HG03575 (cell line): Measurements from ENCODE around the gene ANO2.

Experiments used
- ATAC-seq: cut with Tn5 transposase; IDR thresholded peaks from one replicate; pipeline ENCODE4 v1.9.1; 2021; ENCODE audit not compliant: unreplicated experiment, insufficient number of reproducible peaks, low FRiP score; ENCODE audit errors: extremely low read depth

The ANO2 gene

DNA sequence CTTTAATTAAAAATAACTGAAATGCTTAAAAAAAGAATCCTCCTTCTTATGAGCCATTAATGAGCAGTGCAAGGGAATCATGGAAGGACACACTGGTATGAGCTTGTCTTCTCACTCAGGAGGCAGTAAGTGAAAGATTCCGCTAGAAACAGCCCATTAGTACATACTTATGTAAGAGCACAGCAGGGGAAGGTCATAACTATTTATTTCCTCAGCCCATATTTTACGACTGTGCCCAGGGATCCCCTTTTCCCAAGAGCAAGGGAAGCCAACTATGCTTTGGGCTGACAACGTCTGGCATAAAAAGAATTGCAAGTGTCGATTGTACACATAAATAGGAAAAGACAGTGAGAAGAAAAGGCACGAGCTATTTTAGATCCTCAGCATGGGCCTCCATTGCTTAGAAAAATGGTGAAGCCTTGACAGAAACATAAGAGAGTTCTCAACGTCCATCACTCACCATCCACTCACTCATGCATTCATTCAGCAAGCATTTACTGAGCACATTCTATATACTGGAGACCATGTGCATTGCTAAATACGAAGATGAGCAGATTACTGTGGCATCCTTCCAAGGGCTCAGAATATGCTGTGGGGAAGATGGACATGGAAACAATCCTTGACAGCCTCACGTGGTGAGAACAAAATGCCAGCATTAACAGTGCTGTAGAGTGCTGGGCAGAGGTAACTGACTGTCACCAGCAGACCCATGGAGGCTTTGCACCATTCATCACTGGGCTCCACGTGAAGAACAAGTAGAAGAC is 360.5 kb downstream of the ANO2 start:
- ATAC-seq = no peak

DNA sequence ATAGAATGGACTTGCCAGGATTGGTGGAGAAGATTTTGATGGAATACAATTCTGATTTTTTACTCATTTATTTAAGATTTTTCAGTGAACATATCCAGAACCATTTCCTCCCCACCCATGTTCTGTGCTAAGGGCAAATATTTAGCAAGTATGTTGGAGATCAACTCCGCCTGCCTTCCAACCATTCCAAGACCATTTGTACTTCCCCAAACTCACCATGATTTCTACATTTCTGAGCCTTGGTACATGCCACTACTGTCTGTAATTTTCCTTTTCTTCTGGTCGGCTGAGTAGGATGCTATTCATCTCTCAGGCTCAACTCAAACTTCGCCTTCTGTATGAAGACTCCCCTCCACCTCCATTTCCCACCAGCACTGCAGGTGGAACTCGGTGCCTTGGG is 362.5 kb downstream of the ANO2 start:
- ATAC-seq = no peak

DNA sequence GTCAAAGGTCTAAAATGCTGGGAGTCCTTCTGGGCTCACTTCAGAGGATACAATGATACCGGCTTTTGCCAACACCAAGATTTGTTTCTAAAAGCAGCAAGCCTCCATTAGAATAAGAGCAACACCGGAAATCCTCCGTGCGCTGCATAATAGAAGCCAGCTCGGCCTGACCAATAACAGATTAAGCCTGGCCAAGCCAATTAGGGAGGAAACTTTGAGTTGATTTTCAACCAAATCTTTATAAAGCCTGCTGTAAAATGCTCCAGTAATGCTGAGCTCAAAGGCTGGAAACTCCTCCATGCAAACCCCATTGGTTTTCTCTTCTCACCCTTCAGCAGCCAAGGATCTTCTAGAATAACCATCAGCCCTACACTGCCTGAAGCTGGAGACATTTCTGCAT is 363.0 kb downstream of the ANO2 start:
- ATAC-seq = no peak

DNA sequence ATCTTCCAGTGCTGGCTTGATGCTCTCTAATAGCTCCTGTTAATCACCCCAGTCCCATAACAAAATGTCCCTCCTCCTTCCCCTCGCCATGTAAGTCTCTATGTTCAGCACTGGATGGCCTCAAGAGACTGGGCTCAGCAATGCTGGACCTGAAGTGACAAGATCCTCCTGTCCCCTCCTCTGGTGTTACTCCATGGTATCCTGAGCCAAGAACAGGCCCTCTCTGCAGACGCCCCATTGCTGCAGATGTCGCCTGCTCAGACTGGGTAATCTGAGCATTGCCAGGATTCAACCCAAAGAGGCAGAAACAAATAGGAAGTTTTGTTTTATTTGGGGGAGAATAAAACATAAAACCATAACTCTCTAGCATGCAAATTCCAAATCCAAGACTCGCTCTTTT is 363.4 kb downstream of the ANO2 start:
- no peak for ATAC-seq

DNA sequence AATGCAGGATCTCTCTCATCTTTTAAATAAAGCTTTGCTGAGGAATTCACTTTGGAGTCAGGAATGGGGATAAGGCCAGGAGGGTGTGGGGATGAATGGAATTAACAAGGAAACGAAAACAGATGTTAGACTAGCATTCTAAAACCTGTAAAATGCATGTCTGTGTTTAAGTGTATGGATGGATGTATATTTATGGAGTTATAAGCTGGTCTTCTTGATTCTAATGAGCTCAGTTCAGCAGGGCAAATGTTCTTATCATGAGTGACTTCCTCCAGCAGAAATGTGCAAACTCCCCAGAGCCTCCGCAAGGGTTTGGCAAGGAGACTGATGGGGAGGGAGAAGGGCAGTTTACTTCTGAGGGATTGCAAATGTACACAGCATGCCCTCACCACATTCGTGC is 364.0 kb downstream of the ANO2 start:
- no peak for ATAC-seq

DNA sequence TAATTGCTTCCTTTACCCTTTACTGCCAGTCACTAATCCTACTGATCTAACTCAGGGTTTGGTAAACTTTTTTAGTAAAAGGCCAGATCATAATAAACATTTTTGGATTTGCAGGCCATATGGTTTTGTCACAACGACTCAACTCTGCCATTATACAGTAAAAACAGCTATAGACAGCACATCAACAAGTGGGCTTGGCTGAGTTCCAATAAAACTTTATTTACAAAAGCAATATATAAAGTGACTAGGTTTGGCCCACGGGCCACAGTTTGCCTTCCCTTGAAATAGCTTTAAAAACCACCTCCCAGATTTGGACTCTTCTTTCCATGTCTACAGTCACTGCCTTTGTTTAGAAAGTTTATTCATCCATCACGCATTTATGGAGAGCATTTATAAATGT is 366.3 kb downstream of the ANO2 start:
- ATAC-seq = no peak

DNA sequence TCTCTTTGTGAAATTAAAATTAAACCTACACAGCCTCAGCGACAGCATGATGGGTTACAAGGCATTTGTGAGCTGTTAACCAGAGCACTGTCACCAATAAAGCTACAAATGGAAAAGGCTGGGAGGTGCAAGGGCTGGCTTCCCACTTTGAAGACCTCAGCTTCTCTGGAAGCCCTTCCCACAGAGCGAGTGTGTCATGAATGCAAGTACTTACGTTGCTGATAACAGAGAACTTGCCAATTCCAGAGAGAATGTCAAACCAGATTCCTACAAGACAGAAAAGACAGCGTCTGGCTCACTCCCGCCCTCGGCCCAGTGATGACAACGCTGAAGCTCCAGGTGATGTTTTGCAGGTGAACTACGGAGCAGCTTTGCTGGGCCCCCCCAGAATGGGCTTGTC is 367.3 kb downstream of the ANO2 start:
- ATAC-seq = no peak

DNA sequence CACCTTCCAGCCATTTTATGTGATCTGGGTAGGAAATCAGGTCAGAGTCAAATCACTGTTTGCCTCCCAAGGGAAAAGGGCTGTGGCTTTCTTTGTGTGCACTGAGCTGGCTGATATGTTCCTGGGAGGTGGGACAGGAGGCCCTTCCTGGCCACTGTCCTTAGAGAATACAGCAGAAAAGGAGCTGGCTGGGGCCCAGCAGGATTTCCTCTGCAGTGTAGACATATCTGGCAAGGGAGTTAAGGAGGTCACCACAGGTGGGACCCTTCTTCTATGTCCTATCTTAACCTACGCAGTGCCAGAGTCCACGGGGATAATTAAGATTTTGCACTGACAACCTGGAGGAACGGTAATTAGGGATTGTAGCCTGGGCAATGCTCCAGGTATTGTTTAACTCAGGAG is 367.8 kb downstream of the ANO2 start:
- ATAC-seq = no peak

DNA sequence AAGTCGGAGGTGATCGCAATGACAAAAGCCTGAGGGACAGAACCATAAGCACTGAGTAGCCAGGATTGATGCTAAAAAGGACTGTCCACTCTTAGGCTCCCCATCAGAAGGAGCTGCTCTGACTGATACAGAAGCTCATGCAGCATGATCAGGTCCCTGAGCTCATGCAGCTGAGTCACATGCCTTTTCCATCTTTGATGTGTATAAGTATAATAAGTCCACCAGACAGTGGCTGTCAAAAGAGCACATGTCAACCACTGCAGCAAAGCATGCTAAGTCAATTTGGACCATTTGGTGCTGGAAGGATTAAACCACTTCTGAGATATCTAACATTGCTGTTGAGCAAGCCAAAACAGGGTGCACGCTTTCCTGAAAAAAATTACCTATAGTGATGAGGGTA is 369.1 kb downstream of the ANO2 start:
- ATAC-seq = no peak

DNA sequence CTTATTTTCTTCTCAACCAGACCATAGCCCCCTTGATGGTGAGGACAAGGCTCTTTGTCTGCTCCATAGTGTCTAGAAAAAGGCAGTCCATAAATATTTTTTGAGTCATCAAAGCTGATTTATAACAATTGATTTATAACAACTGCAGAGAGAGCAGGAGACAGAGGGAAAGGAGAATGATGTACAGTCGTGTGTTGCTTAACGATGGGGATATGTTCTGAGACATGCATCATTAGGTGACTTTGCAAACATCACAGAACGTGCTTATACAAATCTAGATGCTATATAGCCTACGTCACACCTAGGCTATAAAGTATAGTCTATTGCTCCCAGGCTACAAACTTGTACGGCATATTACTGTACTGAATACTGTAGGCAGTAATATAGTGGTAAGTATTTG is 369.8 kb downstream of the ANO2 start:
- ATAC-seq = no peak

DNA sequence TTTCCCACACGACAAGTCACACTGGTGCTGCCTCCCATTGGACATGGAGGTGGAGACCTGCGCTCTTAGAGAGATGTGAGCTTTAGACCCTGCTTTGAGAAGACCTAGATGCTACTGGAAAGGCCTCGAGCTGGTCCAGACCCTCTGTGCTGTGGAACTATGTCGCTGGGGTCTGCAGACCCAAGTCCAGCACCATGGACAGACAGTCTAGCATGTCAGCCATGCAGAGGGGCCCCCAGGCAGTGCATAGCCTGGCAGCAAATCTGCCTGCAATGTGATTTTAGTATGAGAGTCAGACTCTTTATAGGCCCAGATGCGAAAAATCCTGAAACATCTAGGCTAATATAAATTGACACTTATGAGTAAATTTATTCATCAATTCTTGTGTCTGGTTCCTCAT is 371.7 kb downstream of the ANO2 start:
- no peak for ATAC-seq

DNA sequence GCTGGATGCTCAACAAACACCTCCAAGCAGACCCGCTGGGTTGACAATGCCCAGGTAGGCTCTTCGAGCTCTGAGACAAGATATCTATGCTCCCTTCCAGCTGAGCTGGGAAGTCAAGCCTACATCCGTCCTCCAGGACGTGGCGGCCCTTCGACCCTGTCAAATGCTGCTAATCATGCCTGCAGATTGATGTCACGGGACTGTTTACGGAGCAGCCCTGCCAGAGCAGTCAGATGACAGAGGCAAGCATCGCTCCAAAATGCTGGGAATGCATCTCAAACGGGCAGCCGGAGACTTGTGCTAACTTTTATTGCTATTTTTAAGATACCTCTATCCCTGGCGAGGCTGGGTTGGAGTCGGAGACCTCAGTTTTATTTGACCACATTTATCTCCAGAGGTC is 373.9 kb downstream of the ANO2 start:
- no peak for ATAC-seq

DNA sequence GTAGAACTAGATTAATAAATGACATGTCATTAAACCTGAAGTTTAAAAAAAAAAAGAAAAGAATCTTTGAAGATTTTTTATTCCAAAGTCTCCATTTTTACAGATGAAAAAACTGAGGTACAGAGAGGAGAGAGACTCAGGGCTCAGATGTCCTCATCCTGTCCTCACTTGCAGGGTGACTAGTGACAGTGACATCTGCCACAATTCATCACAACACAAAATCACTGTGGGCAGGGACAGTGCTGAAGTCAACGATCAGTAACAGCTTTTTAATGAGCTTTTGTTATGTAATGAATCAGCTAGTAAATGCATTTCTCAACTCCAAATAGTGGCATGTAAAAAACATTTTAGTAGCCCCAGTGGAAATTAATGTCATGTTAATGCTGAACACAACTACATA is 374.6 kb downstream of the ANO2 start:
- ATAC-seq = no peak

DNA sequence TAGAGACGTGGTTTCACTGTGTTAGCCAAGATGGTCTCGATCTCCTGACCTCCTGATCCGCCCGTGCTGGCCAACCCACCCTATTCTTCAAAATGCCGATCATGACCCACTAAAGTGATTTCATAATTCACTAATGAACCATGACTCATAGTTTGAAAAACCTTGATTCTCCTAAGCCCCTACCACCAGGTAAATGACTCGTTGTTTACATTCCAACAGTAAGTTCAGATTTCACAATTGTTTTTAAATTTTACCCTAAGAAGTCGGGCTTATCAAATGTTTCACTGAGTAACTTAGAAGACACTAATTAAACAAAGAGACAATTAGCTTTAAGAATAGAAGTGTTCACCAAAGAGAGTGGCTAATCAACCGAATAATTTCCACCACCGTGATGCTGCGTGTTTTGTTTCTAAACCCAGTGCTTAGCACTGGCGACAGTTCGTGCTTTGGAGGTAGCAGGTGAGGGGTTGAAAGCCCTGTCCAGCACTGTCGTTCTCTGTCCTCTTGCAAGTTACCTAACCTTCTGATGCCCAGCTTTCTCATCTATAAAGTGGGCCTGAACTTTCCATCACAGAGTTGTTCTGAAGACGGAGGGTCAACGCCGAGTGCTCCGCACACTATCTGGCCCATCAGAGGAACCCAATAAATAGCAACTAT is 376.6 kb downstream of the ANO2 start:
- no peak for ATAC-seq

DNA sequence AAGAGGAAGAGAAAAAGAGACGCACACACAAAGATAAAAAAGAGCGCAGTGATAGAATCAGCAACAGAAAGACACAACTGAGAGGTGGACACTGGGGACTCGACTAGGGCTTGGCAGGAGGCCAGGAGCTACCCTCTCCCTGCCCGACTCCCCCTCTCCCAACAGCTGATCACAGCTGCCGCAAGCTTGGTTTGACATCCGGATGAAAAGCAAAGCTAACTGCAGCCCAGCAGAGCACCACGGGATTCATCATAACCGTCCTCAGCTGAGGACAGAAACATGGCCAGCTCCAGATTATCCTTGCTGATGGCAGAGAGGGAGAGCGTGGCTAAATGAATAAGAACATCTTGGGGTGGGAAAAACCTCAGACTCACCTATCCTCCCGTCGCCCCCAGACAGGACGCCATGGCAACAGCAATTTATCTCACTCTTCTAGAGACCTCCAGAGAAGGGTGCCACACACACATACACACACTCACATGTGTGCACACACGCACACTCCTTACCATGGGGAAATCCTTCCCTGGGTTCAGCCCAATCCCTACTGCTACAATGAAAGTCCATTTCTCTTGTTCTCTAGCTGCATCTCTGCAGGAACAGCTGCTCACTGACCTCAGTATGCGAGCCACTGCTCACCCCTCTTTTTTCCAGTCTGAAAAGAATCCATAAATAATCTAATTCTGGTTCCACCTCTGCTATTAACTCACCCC is 377.9 kb downstream of the ANO2 start:
- ATAC-seq = no peak

DNA sequence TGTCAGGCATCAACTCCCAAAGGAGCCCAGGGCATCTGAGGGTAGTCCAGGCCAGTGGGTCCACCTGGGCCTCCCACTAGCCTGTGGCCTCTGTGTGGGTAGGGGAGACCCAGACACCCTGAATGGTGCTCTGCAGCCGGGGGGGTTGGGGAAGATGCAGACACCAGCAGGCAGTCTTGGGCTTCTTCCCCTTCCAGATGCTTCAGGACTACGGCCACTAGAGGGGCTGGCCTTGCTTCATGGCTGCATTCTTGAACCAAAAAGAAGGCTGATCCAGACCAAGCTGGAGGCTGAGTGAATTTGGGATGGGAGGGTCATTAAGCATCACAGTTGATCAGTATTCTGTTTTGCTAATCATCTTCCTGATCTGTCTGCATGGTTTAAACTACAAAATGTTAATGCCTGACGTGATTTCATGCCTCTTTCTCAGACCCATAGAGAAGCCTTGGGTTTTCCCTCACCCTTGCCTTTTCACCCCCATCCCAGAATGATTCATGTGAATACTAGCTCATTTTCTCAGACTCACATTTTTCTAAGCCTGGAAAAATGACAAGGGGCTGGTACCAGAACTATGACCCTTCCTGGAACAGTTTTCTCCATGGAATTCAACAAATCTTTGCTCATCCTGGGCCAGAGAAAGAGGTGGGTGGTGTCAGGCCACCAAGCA is 379.0 kb downstream of the ANO2 start:
- no peak for ATAC-seq

DNA sequence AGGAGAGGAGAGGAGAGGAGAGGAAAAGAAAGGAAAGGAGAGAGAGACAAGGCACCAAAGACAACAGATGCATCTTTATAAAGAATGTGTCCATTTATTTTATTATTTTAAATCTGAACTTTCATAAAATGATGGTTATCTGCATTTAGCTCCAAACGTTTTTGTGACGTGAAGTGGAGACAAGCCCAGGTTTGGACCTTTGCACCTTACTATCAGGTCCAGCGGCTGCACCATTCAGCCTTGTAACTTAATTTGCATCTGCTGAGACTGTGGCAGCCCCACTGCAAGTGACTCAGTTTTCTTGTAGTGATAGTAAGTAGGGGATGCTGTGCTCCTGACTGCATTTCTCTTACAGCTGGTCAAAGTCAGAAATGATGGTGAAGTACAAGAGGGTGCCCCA is 382.5 kb downstream of the ANO2 start:
- ATAC-seq = no peak

DNA sequence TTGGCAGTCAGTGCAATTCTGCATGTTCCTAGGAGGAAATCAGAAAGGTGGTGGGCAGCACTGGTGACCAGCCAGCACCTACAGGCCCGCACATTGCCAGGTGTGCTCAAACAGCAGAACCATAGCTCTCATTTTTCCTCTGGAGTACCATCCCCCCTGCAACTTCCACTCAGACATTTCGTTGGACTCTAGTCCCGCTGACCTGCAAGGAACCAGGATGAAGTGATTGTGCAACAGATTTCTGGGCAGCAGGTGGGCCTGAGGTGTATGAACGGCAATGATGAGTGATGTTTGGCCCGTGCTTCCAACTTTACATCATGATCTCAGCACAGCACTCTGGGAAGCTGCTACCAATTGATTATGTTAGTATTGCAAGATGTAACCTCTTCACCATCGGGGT is 383.2 kb downstream of the ANO2 start:
- no peak for ATAC-seq

DNA sequence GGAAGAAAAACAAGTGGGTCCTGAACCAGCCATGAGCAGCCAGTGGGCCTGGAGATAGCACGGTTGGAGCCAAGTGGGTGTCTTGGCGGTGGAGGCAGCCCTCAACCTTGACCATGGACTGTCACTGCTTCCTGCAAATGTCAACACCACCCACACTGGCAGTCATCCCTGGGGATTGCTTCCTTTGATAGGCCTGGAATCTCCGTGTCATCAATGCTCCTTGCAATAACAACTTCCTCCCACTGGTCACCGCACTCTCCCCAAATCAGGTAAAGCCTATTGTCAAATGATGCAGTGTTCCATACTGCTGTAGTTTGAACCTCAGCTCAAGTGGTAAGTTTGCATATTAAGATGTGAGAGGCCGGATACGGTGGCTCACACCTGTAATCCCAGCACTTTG is 384.0 kb downstream of the ANO2 start:
- ATAC-seq = no peak

DNA sequence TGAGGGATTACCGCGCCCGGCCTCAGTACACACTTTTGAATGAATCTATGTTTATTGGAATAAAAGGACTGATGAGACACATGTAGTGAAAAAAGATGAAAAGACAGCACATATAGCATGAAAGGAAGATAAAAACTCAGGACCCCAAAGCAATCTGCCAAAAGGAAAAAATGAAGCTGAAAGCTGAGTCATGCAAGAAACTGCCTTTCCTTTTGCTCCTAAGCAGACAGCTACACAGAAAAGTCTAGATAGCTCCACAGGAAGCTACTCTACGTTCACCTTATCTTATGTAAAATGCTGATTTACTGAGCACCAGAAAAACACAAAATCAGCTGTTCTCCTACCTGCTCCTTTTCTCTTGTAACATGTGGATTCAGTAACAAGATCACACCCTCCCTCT is 384.8 kb downstream of the ANO2 start:
- no peak for ATAC-seq
